HepG2 (cell line): Measurements from ENCODE around the gene CCDC88C. TPM values are rescaled to one million over a fixed set of nuclear protein-coding genes. Genes with fewer than 3 reads are reported as not detected.
A peak's percentile ranks its signal among the peaks of the same experiment; 100 is the strongest.

Experiments
- CREB1 ChIP-seq, 2 experiments: fragments of 450-650 bp in 1 of 2; IDR thresholded peaks; 2 replicates each; pipeline ENCODE4 v1.6.1; 2016 to 2017; ENCODE audit warnings: control low read depth in 1 of 2, mild to moderate bottlenecking in 1 of 2, missing compliant biosample characterization in 1 of 2, missing genetic modification characterization in 1 of 2
- TBL1XR1 ChIP-seq: fragments of 150-350 bp; IDR thresholded peaks from 2 replicates; pipeline ENCODE4 v1.6.1; 2014; ENCODE audit warnings: borderline replicate concordance, low read length; ENCODE audit not compliant: partially characterized antibody
- ZMYM2 ChIP-seq: sonication (generic); formaldehyde crosslinking; IDR thresholded peaks from 2 replicates; pipeline ENCODE4 v1.8.0; 2022; ENCODE audit warnings: mild to moderate bottlenecking, missing genetic modification reagents
- polyA plus RNA-seq, 8 experiments: library from polyadenylated mRNA; depleted of rRNA in 3 of 8; stranded (reverse) in 7 of 8; unstranded in 1 of 8; fragments of >200 nt; fragmentation: Illumina TruSeq in 4 of 8; extraction: Trizol in 4 of 8; gene quantifications; 2 replicates each; pipeline versions ENCODE4 v1.2.1 to v1.2.3, GENCODE V29; 2011 to 2016; ENCODE audit warnings: low read depth in 4 of 8, missing spikeins in 1 of 8, mixed read lengths in 1 of 8; ENCODE audit not compliant: insufficient read depth in 1 of 8
- total RNA-seq, 5 experiments: library from RNA; depleted of rRNA; stranded (reverse); fragments of >200 nt; fragmentation: Illumina TruSeq; extraction: Trizol; gene quantifications; 2 replicates each; pipeline ENCODE4 v1.2.3, GENCODE V29; 2016; ENCODE audit warnings: low read depth in 1 of 5
- TF ChIP-seq, protein P1 (sequence below): sonication (generic); formaldehyde crosslinking; IDR thresholded peaks from 2 replicates; pipeline ENCODE4 v1.4.0; 2020; ENCODE audit warnings: missing genetic modification reagents
- TF ChIP-seq, protein P2 (sequence below): sonication (generic); formaldehyde crosslinking; IDR thresholded peaks from 2 replicates; pipeline ENCODE4 v1.4.0; 2020; ENCODE audit warnings: missing genetic modification reagents
- TF ChIP-seq, protein P3 (sequence below): sonication (generic); formaldehyde crosslinking; IDR thresholded peaks from 2 replicates; pipeline ENCODE4 v1.4.0; 2020; ENCODE audit warnings: missing genetic modification reagents

The CCDC88C gene
- total and polyA plus RNA-seq, 2 of the 13 experiments (the other 11 are each of a cell fraction or from before 2014, with no cell fraction given) = 3.6 to 11.7 TPM

DNA sequence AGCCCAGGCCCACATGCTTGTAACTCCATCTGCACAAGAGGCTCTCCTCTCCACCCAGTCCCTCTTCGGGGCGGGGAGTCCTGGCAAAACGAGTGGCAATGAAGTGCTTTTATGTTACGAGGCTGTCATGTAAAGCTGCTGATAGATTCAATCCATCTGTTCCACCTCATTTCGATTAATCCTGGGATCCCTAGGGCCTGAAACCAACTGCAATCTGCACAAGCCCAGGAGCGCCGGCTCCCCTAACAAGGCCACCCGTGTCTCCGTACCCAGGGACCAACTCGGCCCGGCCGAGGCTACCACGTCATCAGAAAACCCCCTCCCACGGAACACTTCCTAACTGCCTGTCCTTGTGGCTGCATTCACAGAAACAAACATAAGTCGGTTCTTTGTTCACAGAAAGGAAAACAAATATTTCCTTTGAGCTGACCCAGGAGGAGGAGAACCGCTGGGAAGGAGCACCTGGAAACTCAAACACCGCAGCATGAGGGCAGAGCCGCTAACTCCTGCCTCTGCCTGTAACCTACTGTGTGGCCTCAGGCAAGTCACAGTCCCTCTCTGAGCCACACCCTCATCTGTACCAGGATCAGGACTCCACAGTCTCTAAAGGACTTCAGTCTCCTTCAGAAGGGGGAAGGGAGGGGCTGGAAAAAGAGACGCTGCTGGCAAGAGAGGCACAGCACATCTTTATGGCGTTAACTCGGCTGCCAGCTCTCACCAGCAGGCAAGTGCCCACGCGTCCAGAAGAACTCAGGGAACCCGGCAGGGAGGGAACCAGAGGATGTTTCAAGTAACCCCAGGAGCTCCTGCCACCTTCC is 47.8 kb downstream of the CCDC88C start (continued):
- TF ChIP-seq, protein P1, sequence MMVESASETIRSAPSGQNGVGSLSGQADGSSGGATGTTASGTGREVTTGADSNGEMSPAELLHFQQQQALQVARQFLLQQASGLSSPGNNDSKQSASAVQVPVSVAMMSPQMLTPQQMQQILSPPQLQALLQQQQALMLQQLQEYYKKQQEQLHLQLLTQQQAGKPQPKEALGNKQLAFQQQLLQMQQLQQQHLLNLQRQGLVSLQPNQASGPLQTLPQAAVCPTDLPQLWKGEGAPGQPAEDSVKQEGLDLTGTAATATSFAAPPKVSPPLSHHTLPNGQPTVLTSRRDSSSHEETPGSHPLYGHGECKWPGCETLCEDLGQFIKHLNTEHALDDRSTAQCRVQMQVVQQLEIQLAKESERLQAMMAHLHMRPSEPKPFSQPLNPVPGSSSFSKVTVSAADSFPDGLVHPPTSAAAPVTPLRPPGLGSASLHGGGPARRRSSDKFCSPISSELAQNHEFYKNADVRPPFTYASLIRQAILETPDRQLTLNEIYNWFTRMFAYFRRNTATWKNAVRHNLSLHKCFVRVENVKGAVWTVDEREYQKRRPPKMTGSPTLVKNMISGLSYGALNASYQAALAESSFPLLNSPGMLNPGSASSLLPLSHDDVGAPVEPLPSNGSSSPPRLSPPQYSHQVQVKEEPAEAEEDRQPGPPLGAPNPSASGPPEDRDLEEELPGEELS (CRISPR knock-in tag) = 0 out of 2 replicates have a peak, but pooled peaks have one; percentile 25
- TF ChIP-seq ZMYM2 (CRISPR knock-in tag) (0 out of 2 replicates have a peak, but pooled peaks have one; percentile 32), CREB1 (IDR thresholded peaks at IDR 0.05) (peak; percentile 55), CREB1 (CRISPR knock-in tag; IDR thresholded peaks at IDR 0.05) (no peak), TBL1XR1 (no peak)
- TF ChIP-seq, protein P2, sequence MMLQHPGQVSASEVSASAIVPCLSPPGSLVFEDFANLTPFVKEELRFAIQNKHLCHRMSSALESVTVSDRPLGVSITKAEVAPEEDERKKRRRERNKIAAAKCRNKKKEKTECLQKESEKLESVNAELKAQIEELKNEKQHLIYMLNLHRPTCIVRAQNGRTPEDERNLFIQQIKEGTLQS (CRISPR knock-in tag) = no peak
- TF ChIP-seq, protein P3, sequence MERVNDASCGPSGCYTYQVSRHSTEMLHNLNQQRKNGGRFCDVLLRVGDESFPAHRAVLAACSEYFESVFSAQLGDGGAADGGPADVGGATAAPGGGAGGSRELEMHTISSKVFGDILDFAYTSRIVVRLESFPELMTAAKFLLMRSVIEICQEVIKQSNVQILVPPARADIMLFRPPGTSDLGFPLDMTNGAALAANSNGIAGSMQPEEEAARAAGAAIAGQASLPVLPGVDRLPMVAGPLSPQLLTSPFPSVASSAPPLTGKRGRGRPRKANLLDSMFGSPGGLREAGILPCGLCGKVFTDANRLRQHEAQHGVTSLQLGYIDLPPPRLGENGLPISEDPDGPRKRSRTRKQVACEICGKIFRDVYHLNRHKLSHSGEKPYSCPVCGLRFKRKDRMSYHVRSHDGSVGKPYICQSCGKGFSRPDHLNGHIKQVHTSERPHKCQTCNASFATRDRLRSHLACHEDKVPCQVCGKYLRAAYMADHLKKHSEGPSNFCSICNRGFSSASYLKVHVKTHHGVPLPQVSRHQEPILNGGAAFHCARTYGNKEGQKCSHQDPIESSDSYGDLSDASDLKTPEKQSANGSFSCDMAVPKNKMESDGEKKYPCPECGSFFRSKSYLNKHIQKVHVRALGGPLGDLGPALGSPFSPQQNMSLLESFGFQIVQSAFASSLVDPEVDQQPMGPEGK = 0 out of 2 replicates have a peak, but pooled peaks have one; percentile 16
